ENCODE data around the gene S100A14. TPM values are rescaled to one million over a fixed set of nuclear protein-coding genes. Genes with fewer than 3 reads are reported as not detected.

Gene S100A14
- total RNA-seq, 1 donor, result 0.18 TPM

DNA sequence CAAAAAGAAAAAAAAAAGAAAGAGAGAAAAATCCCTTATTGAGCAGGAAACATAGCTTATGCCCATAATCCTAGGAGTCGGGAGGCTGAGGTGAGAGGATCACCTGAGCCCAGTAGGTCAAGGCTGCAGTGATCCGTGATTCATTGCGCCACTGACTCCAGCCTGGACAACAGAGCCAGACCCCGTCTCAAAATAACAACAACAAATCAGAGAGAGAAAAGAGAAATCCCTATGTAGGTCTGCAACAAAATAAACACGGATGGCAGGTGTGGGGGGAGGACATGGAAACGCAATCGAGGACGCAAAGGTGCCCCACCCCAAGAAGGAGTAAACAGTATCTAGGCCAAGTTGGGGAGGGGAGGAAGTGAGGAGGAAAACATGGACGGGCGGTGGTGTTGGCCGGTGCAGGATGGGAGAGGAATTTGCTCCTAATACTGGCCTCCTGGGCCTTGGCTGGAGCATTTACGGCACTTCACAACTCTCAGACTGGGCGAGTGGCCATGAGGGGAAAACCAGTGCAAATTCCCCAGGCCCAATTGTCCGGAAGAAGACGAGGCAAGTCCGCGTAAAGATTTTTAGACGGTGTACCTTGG is 17.1 kb upstream of the S100A14 start:
- peak overlapping the region; percentile 60 for H3K4me3 ChIP-seq (ENCODE audit: low read depth, low read length)
- DNase-seq (ENCODE audit: low read depth), result no peak
- TF ChIP-seq, protein P1, sequence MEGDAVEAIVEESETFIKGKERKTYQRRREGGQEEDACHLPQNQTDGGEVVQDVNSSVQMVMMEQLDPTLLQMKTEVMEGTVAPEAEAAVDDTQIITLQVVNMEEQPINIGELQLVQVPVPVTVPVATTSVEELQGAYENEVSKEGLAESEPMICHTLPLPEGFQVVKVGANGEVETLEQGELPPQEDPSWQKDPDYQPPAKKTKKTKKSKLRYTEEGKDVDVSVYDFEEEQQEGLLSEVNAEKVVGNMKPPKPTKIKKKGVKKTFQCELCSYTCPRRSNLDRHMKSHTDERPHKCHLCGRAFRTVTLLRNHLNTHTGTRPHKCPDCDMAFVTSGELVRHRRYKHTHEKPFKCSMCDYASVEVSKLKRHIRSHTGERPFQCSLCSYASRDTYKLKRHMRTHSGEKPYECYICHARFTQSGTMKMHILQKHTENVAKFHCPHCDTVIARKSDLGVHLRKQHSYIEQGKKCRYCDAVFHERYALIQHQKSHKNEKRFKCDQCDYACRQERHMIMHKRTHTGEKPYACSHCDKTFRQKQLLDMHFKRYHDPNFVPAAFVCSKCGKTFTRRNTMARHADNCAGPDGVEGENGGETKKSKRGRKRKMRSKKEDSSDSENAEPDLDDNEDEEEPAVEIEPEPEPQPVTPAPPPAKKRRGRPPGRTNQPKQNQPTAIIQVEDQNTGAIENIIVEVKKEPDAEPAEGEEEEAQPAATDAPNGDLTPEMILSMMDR (IDR thresholded peaks at IDR 0.05; ENCODE audit: insufficient read depth, low read length), result no peak

DNA sequence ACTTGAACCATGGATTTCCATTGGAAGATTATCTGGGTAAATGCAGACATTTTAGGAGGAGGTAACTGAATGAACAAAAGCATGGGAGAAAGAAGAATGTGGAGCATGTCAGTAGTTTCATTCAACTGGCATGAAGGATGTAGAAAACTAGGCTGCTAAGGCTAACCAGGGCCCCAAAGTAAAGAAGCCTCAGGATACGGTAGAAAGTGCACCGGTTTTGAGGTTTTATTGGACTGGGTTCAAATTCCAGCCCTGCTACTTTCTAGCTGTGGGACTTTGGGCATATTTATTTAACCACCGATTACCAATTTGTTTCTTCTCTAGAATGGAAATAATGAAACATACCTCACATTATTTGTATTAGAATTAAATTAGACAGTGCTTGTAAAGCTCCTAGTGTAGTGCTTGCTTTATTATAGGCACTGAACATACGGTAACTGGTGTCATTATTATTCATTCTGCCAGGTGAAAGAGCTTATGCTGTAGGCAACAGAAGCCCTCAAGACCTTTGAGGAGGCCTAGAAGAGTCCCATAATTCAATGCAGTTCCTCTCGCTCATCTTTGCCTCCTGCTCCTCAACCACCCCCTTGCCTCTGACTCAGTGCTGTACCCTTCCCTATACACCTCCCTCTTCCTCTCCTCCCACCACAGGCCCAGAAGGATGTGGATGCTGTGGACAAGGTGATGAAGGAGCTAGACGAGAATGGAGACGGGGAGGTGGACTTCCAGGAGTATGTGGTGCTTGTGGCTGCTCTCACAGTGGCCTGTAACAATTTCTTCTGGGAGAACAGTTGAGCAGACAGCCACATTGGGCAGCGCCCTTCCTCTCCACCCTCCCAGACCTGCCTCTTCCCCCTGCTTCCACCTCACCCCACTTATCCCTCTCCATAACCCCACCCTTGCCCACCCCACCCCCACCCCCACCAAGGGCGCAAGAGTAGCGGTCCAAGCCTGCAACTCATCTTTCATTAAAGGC is 15.2 kb upstream of the S100A14 start:
- TF ChIP-seq, protein P1 (IDR thresholded peaks at IDR 0.05; ENCODE audit: insufficient read depth, low read length), result no peak
- DNase-seq (ENCODE audit: low read depth), result no peak
- H3K4me3 ChIP-seq (ENCODE audit: low read depth, low read length), result no peak overlapping the region

DNA sequence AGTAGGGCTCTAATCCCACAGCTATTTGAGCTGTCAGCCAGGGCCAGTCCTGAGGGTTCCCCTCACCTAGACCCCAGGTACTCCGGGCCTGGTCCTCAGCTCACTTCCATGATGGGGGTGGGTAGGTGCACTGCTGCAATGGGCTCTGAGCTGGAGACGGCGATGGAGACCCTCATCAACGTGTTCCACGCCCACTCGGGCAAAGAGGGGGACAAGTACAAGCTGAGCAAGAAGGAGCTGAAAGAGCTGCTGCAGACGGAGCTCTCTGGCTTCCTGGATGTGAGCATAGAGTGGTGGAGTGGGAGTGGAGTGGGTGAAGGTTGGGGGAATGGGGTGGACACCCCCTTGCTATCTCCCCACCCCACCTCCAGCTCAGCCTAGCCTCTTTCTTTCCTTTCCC is 14.3 kb upstream of the S100A14 start:
- TF ChIP-seq, protein P1 (IDR thresholded peaks at IDR 0.05; ENCODE audit: insufficient read depth, low read length), result no peak
- DNase-seq (ENCODE audit: low read depth), result no peak

DNA sequence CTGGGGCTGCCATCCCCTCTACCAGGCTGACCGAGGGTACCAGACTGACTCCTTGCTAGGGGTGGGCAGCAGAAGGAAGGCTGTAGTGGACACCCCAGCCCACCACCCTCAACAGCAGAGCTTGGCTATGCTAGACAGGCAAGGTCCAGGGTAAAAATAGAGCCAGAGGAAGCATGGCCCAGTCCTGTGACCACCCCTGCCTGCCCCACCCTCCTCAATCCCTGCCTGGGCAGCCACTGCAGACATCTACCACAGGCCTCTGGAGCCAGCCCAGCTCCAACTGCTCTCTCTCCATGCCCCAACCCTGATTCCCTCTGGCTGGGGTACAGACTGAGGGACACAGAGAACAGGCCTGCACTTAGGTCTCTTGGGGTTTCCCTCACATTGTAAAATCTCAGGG is 13.8 kb upstream of the S100A14 start:
- TF ChIP-seq, protein P1 (IDR thresholded peaks at IDR 0.05; ENCODE audit: insufficient read depth, low read length), result no peak

More for the DNA sequence above, 14.3 kb upstream of the S100A14 start:
- no peak overlapping the region for H3K4me3 ChIP-seq (ENCODE audit: low read depth, low read length)

DNA sequence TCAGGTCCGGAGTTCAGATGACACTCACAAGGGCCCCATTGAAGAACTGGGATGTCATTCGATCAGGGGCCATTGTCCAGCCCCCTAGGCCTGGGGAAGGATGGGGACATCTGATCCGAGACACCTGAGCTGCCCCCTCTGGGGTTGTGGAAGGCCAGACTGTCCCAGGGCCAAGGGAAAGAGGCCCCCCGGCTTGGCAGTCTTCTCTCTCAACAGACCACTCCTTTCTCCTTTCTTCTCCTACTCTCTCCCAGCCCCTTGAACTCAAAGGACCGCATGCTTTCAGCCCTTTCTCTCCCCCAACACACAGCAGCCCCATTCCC is 13.2 kb upstream of the S100A14 start:
- no peak overlapping the region for H3K4me3 ChIP-seq (ENCODE audit: low read depth, low read length)
- TF ChIP-seq, protein P1 (IDR thresholded peaks at IDR 0.05; ENCODE audit: insufficient read depth, low read length), result no peak
- no peak for DNase-seq (ENCODE audit: low read depth)

More for the DNA sequence above, 13.8 kb upstream of the S100A14 start:
- DNase-seq (ENCODE audit: low read depth), result no peak
- no peak overlapping the region for H3K4me3 ChIP-seq (ENCODE audit: low read depth, low read length)

DNA sequence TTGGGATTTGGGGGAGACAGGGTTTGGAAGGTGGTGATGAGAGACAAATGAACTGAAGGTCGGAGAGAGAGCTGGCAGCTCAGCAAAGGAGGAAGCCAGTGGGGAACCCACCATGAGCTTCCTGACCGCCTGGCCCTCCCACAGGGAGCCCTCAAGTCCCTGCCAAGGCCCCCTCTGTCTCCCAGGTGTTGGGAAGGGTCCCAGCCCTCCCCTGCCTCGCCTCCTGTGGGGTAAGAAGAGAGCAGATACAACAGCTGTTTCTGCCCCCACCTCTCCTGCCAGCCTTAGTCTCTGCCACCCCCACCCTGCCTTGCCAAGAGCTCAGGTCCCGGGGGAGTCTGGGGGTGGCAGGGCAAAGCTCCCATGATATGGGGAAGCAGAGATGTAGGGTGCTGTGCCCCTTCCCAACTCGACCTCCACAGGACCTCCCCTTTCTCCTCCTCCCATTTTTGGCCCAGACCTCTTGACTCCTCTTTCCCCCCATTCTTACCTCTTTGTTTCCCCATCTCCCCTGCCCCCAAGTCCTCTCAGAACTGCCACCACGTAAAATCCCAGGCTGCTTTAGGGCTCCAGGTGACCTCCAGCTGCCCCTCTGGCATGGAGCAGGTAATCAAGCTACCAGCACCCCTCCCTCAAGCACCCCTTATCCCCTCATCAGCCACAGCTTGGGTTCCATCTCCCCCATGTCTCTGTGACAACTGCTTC is 12.7 kb upstream of the S100A14 start:
- no peak for DNase-seq (ENCODE audit: low read depth)
- TF ChIP-seq, protein P1 (IDR thresholded peaks at IDR 0.05; ENCODE audit: insufficient read depth, low read length), result no peak
- H3K4me3 ChIP-seq (ENCODE audit: low read depth, low read length), result no peak overlapping the region
